OCI-LY3 (cell line): ENCODE measurements around the gene EPAS1.

ENCODE experiments used
- EZH2phosphoT487 ChIP-seq: fragments of 200-600 bp; shearing (Covaris generic); IDR thresholded peaks from 2 replicates; pipeline ENCODE4 v1.6.1; 2018; ENCODE audit warnings: antibody characterized with exemption, mixed run types, low read depth
- TF ChIP-seq, protein P1 (sequence below): fragments of 200-600, 300-600 bp; sonication (generic); IDR thresholded peaks from 2 replicates; pipeline ENCODE4 v1.5.1; 2014; ENCODE audit warnings: antibody characterized with exemption, low read length, low read depth

- TF ChIP-seq, protein P1, sequence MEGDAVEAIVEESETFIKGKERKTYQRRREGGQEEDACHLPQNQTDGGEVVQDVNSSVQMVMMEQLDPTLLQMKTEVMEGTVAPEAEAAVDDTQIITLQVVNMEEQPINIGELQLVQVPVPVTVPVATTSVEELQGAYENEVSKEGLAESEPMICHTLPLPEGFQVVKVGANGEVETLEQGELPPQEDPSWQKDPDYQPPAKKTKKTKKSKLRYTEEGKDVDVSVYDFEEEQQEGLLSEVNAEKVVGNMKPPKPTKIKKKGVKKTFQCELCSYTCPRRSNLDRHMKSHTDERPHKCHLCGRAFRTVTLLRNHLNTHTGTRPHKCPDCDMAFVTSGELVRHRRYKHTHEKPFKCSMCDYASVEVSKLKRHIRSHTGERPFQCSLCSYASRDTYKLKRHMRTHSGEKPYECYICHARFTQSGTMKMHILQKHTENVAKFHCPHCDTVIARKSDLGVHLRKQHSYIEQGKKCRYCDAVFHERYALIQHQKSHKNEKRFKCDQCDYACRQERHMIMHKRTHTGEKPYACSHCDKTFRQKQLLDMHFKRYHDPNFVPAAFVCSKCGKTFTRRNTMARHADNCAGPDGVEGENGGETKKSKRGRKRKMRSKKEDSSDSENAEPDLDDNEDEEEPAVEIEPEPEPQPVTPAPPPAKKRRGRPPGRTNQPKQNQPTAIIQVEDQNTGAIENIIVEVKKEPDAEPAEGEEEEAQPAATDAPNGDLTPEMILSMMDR, result no peak
- TF ChIP-seq EZH2phosphoT487, result no peak
Observed at GRCh38 chr2:46345775-46346174, 48.6 kb downstream of the EPAS1 start.
